A549 (cell line): ENCODE data around the gene SOCS7.

Experiments used
- ATOH8 ChIP-seq: fragments of 250-450 bp; sonication (Bioruptor Pico); IDR thresholded peaks from 2 replicates; pipeline ENCODE4 v1.5.0; 2020; ENCODE audit warnings: low read depth, mild to moderate bottlenecking, moderate library complexity
- BHLHE40 ChIP-seq: IDR thresholded peaks from 2 replicates; pipeline ENCODE4 v1.6.1; 2012; ENCODE audit warnings: low read depth, low read length, inconsistent platforms
- CTCF ChIP-seq: fragments of >200 bp; sonication (Bioruptor Twin); formaldehyde crosslinking; IDR thresholded peaks from 3 replicates; pipeline ENCODE4 v1.5.1; 2016
- JUN ChIP-seq, 2 experiments: fragments of >200 bp; sonication (Bioruptor Twin); formaldehyde crosslinking; IDR thresholded peaks; 2 replicates in 1 of 2; 3 replicates in 1 of 2; pipeline ENCODE4 v1.6.1; 2016 to 2017
- KDM1A ChIP-seq: fragments of 200-600 bp; sonication (generic); IDR thresholded peaks from 2 replicates; pipeline ENCODE4 v1.6.1; 2016; ENCODE audit warnings: low read depth, mild to moderate bottlenecking
- POLR2A ChIP-seq: IDR thresholded peaks from 2 replicates; pipeline ENCODE4 v1.6.1; 2012; ENCODE audit warnings: mild to moderate bottlenecking, low read length
- RAD21 ChIP-seq, 2 experiments: fragments of >200 bp in 1 of 2; sonication (Bioruptor Twin) in 1 of 2; formaldehyde crosslinking in 1 of 2; IDR thresholded peaks in 1 of 2; conservative IDR thresholded peaks in 1 of 2; 2 replicates in 1 of 2; 3 replicates in 1 of 2; pipeline ENCODE4 v1.6.1; 2012 to 2018; ENCODE audit warnings: inconsistent platforms in 1 of 2
- ZNF302 ChIP-seq: fragments of 250-450 bp; sonication (Bioruptor Pico); IDR thresholded peaks from 2 replicates; pipeline ENCODE4 v1.9.0; 2021; ENCODE audit warnings: inconsistent platforms, mild to moderate bottlenecking, moderate library complexity
- TF ChIP-seq, protein P1 (sequence below): IDR thresholded peaks from 2 replicates; pipeline ENCODE4 v1.6.1; 2012

DNA sequence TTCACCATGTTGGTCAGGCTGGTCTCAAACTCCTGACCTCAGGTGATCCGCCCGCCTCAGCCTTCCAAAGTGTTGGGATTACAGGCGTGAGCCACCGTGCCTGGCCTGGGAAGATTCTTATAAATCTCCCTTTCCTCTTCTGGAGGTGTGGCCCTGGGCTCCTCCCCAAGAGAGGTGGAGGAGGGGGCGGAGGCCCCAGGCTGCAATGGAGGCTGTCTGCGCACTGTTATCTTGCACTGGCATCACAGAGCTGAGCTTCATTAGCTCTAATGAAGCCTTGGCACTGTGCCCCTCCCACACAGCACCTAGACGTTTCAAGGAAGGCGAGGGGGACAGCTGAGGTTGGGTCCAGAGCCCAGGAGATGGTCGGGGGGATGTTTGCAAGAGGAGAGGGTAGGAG lies 84.2 kb downstream of the SOCS7 start:
- no peak for TF ChIP-seq BHLHE40
- TF ChIP-seq ATOH8, result no peak
- TF ChIP-seq CTCF, result no peak
- no peak for TF ChIP-seq RAD21 (conservative IDR thresholded peaks at IDR 0.05 in 1 of 2, IDR thresholded peaks at IDR 0.05 in 1 of 2)
- no peak for TF ChIP-seq POLR2A
- no peak for TF ChIP-seq ZNF302 (CRISPR knock-in tag)
- no peak for TF ChIP-seq JUN (IDR thresholded peaks at IDR 0.05)
- no peak for TF ChIP-seq KDM1A
- TF ChIP-seq, protein P1, sequence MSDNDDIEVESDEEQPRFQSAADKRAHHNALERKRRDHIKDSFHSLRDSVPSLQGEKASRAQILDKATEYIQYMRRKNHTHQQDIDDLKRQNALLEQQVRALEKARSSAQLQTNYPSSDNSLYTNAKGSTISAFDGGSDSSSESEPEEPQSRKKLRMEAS, result no peak
